Midbrain (tissue), 1 donor: ENCODE data around the gene UGT1A7.

Source experiments
- DNase-seq: peaks from one replicate; lab custom pipeline; 2025; lab: John Stamatoyannopoulos, UW

The UGT1A7 gene

GRCh38 chr2:233761040-233761769, 79.5 kb downstream of the UGT1A7 start:
- DNase-seq = no peak

- DNase-seq = no peak
These were observed 82.6 kb downstream of the UGT1A7 start for GRCh38 chr2:233764264-233764663.

- no peak for DNase-seq
These were observed 83.1 kb downstream of the UGT1A7 start for GRCh38 chr2:233764761-233765160.

- DNase-seq = no peak
These were observed 84.7 kb downstream of the UGT1A7 start for GRCh38 chr2:233766416-233766815.

- no peak for DNase-seq
These were observed 86.4 kb downstream of the UGT1A7 start for GRCh38 chr2:233768076-233768475.

- DNase-seq = no peak
These were observed 87.6 kb downstream of the UGT1A7 start for GRCh38 chr2:233769260-233769659.

GRCh38 chr2:233772153-233772552, 90.5 kb downstream of the UGT1A7 start:
- DNase-seq = no peak

GRCh38 chr2:233772583-233772982, 90.9 kb downstream of the UGT1A7 start:
- no peak for DNase-seq

- no peak for DNase-seq
These were observed 92.2 kb downstream of the UGT1A7 start for GRCh38 chr2:233773854-233774253.

- no peak for DNase-seq
These were observed 93.7 kb downstream of the UGT1A7 start for GRCh38 chr2:233775414-233775813.

- no peak for DNase-seq
These were observed 96.3 kb downstream of the UGT1A7 start, which contains the start of gene MROH2A for GRCh38 chr2:233778030-233778429. MROH2A (plus strand) TSS chr2:233778330; CDS start chr2:233779359, 1,029 bp downstream.

- DNase-seq = no peak
These were observed 98.0 kb downstream of the UGT1A7 start for GRCh38 chr2:233779722-233780121.

GRCh38 chr2:233780771-233781170, 99.1 kb downstream of the UGT1A7 start:
- no peak for DNase-seq

GRCh38 chr2:233789554-233789953, 107.9 kb downstream of the UGT1A7 start:
- no peak for DNase-seq

- no peak for DNase-seq
These were observed 109.6 kb downstream of the UGT1A7 start for GRCh38 chr2:233791151-233791882.

GRCh38 chr2:233791883-233792329, 110.2 kb downstream of the UGT1A7 start:
- DNase-seq = no peak

- no peak for DNase-seq
These were observed 111.0 kb downstream of the UGT1A7 start for GRCh38 chr2:233792720-233793119.

GRCh38 chr2:233793465-233794127, 111.9 kb downstream of the UGT1A7 start:
- no peak for DNase-seq

- DNase-seq = no peak
These were observed 112.5 kb downstream of the UGT1A7 start for GRCh38 chr2:233794128-233794658.

- DNase-seq = no peak
These were observed 114.1 kb downstream of the UGT1A7 start for GRCh38 chr2:233795735-233796171.

- DNase-seq = no peak
These were observed 114.6 kb downstream of the UGT1A7 start for GRCh38 chr2:233796254-233796653.

- DNase-seq = no peak
These were observed 116.8 kb downstream of the UGT1A7 start for GRCh38 chr2:233798335-233799086.
